ENCODE measurements around the gene CHST8.

- TF ChIP-seq, protein P1, sequence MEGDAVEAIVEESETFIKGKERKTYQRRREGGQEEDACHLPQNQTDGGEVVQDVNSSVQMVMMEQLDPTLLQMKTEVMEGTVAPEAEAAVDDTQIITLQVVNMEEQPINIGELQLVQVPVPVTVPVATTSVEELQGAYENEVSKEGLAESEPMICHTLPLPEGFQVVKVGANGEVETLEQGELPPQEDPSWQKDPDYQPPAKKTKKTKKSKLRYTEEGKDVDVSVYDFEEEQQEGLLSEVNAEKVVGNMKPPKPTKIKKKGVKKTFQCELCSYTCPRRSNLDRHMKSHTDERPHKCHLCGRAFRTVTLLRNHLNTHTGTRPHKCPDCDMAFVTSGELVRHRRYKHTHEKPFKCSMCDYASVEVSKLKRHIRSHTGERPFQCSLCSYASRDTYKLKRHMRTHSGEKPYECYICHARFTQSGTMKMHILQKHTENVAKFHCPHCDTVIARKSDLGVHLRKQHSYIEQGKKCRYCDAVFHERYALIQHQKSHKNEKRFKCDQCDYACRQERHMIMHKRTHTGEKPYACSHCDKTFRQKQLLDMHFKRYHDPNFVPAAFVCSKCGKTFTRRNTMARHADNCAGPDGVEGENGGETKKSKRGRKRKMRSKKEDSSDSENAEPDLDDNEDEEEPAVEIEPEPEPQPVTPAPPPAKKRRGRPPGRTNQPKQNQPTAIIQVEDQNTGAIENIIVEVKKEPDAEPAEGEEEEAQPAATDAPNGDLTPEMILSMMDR (IDR thresholded peaks at IDR 0.05; ENCODE audit: low read depth, low read length, poor library complexity, severe bottlenecking) = no peak
- no peak for TF ChIP-seq EZH2phosphoT487 (IDR thresholded peaks at IDR 0.05; ENCODE audit: borderline replicate concordance, low read length)
Measured at GRCh38 chr19:33604651-33605050, 17.1 kb upstream of the CHST8 start.

Data from DOHH2 (cell line).